ENCODE data around the gene KCNIP3.

- no peak for TF ChIP-seq CTCF (conservative IDR thresholded peaks at IDR 0.05)
- no peak for TF ChIP-seq ZFX (IDR thresholded peaks at IDR 0.05)
Observed at GRCh38 chr2:95329891-95330793, 33.0 kb downstream of the KCNIP3 start.

All from C4-2B (cell line).